Testis (tissue), 3 donors: Measurements from ENCODE around the gene LIMA1. TPM values are rescaled to one million over a fixed set of nuclear protein-coding genes. Genes with fewer than 3 reads are reported as not detected.
A peak's percentile ranks its signal among the peaks of the same experiment; 100 is the strongest.

Experiments used
- DNase-seq: peaks from one replicate; pipeline ENCODE4 v3.0.0-alpha.2; 2019
- H3K27ac ChIP-seq, 2 donors: fragments of 200-600 bp; sonication (generic); one replicate each; pipeline ENCODE4 v1.5.1; 2019
- H3K27me3 ChIP-seq: fragments of 200-600 bp; sonication (generic); one replicate; pipeline ENCODE4 v1.5.1; 2019
- H3K36me3 ChIP-seq: fragments of 200-600 bp; sonication (generic); one replicate; pipeline ENCODE4 v1.5.1; 2017; ENCODE audit warnings: low read depth; ENCODE audit errors: missing control alignments
- H3K4me1 ChIP-seq: fragments of 200-600 bp; sonication (generic); one replicate; pipeline ENCODE4 v1.5.1; 2019
- H3K4me3 ChIP-seq, 2 donors: fragments of 200-600 bp; sonication (generic); one replicate each; pipeline ENCODE4 v1.5.1; 2017 to 2019
- H3K9me3 ChIP-seq: fragments of 200-600 bp; sonication (generic); one replicate; pipeline ENCODE4 v1.5.1; 2017
- CTCF ChIP-seq, 3 experiments: fragments of 450-650 bp in 2 of 3; fragments of 200-600 bp in 1 of 3; sonication (generic) in 1 of 3; IDR thresholded peaks; one replicate each; pipeline ENCODE4 v1.5.1; 2016 to 2019; ENCODE audit warnings: antibody characterized with exemption in 3 of 3, mild to moderate bottlenecking in 2 of 3, moderate library complexity in 1 of 3
- POLR2A ChIP-seq: fragments of 450-650 bp; IDR thresholded peaks from one replicate; pipeline ENCODE4 v1.6.1; 2017; ENCODE audit warnings: antibody characterized with exemption, mild to moderate bottlenecking, moderate library complexity
- WGBS, 2 donors: methylation state at CpG; one replicate each; pipeline ENCODE4 v1.1.5; 2018; 5-methylcytosine and 5-hydroxymethylcytosine counted together
- intact Hi-C: fragments of 100-400 bp; cut with DNase I; formaldehyde crosslinking; loops from one replicate; pipeline ENCODE4 v1.15.1; 2023; ENCODE audit warnings: low total_unique reads
- polyA plus RNA-seq: library from polyadenylated mRNA; stranded (reverse); fragments of 350-450 nt; fragmentation: Illumina TruSeq; extraction: RNeasy Lipid Tissue Mini Kit (QIAGEN cat#74804); gene quantifications from one replicate; pipeline ENCODE4 v1.2.3, GENCODE V29; 2014; ENCODE audit warnings: low read depth, low replicate concordance; ENCODE audit not compliant: insufficient read depth
- total RNA-seq, 2 donors: library from RNA; depleted of rRNA; stranded (reverse); fragments of >200 nt; gene quantifications; one replicate each; pipeline ENCODE4 v1.2.3, GENCODE V29; 2016

LIMA1 gene
- total and polyA plus RNA-seq, 3 donors from 2014 or later = 37.8 to 42.8 (median 41.0) TPM

GRCh38 chr12:50184261-50184660 lies 99.1 kb downstream of the LIMA1 start:
- no peaks in the 10 kb centered on the region for H3K36me3 ChIP-seq
- DNase-seq = no peak
- intact Hi-C loops = no loop called here
- no peaks in the 10 kb centered on the region for H3K27me3 ChIP-seq
- H3K4me1 ChIP-seq = peaks cover 8% of the 10 kb centered on the region
- H3K27ac ChIP-seq = no peak overlapping the region
- 94 to 95% methylated on average over 4 to 5 of the region's 5 CpGs for WGBS, 2 donors
- no peaks in the 10 kb centered on the region for H3K9me3 ChIP-seq
- TF ChIP-seq POLR2A (no peak), CTCF (IDR thresholded peaks at IDR 0.05) (no peak)
- H3K4me3 ChIP-seq = no peak overlapping the region

- H3K9me3 ChIP-seq = no peaks in the 10 kb centered on the region
- peaks cover 2% of the 10 kb centered on the region for H3K4me1 ChIP-seq
- DNase-seq = no peak
- no peak overlapping the region for H3K27ac ChIP-seq
- TF ChIP-seq POLR2A (no peak), CTCF (IDR thresholded peaks at IDR 0.05) (no peak)
- H3K4me3 ChIP-seq = no peak overlapping the region
- H3K27me3 ChIP-seq = no peaks in the 10 kb centered on the region
- intact Hi-C loops = no loop called here
- no peaks in the 10 kb centered on the region for H3K36me3 ChIP-seq
These were observed 100.9 kb downstream of the LIMA1 start for GRCh38 chr12:50182461-50182860.

- Histone ChIP-seq H3K9me3 (no peaks in the 10 kb centered on the region), H3K4me3 (no peak overlapping the region), H3K27me3 (no peaks in the 10 kb centered on the region), H3K27ac (no peak overlapping the region), H3K36me3 (no peaks in the 10 kb centered on the region), H3K4me1 (no peaks in the 10 kb centered on the region)
- DNase-seq = no peak
- intact Hi-C loops = no loop called here
- WGBS, 2 donors = 77 to 91% methylated on average over 4 of the region's 4 CpGs
- TF ChIP-seq CTCF (IDR thresholded peaks at IDR 0.05) (no peak), POLR2A (no peak)
These were observed 101.6 kb downstream of the LIMA1 start for GRCh38 chr12:50181691-50182090.

- intact Hi-C loops = loop anchor here (10.0 kb wide), 1 partner anchor 71 kb away; the partner anchor contains the start of gene GPD1
- H3K27ac ChIP-seq = no peak overlapping the region
- H3K27me3 ChIP-seq = no peaks in the 10 kb centered on the region
- H3K36me3 ChIP-seq = no peaks in the 10 kb centered on the region
- no peak overlapping the region for H3K4me3 ChIP-seq
- DNase-seq = no peak
- TF ChIP-seq POLR2A = no peak
- H3K4me1 ChIP-seq = no peaks in the 10 kb centered on the region
- H3K9me3 ChIP-seq = no peaks in the 10 kb centered on the region
- WGBS, 2 donors = 39 to 43% methylated on average over 1 of the region's 1 CpG
These were observed 107.6 kb downstream of the LIMA1 start for GRCh38 chr12:50175716-50176026.

GRCh38 chr12:50174971-50175715 lies 108.2 kb downstream of the LIMA1 start:
- Histone ChIP-seq H3K27me3 (no peaks in the 10 kb centered on the region), H3K4me1 (no peaks in the 10 kb centered on the region), H3K36me3 (no peaks in the 10 kb centered on the region), H3K9me3 (no peaks in the 10 kb centered on the region), H3K27ac (no peak overlapping the region), H3K4me3 (no peak overlapping the region)
- WGBS, 2 donors = 44 to 49% methylated on average over 15 to 16 of the region's 16 CpGs
- TF ChIP-seq CTCF (IDR thresholded peaks at IDR 0.05) (peak; percentile 65 to 71 (median 68)), POLR2A (no peak)
- intact Hi-C loops = loop anchor here (10.0 kb wide), 1 partner anchor 70 kb away; the partner anchor contains the start of gene GPD1
- no peak for DNase-seq
